RPMI8226 (cell line): ENCODE results near the gene GJD2.

Experiments used
- DNase-seq: peaks from one replicate; pipeline ENCODE4 v3.0.0-alpha.2; 2015

GJD2 gene

GRCh38 chr15:34754674-34755418 is at the start of gene GJD2:
GJD2 (minus strand) TSS chr15:34754998; CDS start chr15:34754488, 510 bp downstream.
- no peak for DNase-seq

GRCh38 chr15:34804113-34804512 is 49.3 kb upstream of the GJD2 start:
- no peak for DNase-seq

- no peak for DNase-seq
Observed at GRCh38 chr15:34802803-34803750, 48.3 kb upstream of the GJD2 start.

GRCh38 chr15:34802371-34802770 is 47.6 kb upstream of the GJD2 start:
- DNase-seq: no peak

GRCh38 chr15:34799149-34800101 is 44.6 kb upstream of the GJD2 start:
- no peak for DNase-seq

GRCh38 chr15:34796847-34797435 is 42.1 kb upstream of the GJD2 start:
- DNase-seq: no peak

- DNase-seq: no peak
Observed at GRCh38 chr15:34795267-34796081, 40.7 kb upstream of the GJD2 start, which contains the start of gene ACTC1. ACTC1 (minus strand) TSS chr15:34795549; CDS start chr15:34794808, 741 bp downstream.

GRCh38 chr15:34794590-34795206 is 39.9 kb upstream of the GJD2 start:
- no peak for DNase-seq

GRCh38 chr15:34793901-34794300 is 39.1 kb upstream of the GJD2 start:
- no peak for DNase-seq

- no peak for DNase-seq
Observed at GRCh38 chr15:34793071-34793470, 38.3 kb upstream of the GJD2 start.

- DNase-seq: no peak
Observed at GRCh38 chr15:34791701-34792100, 36.9 kb upstream of the GJD2 start.

GRCh38 chr15:34790121-34790520 is 35.3 kb upstream of the GJD2 start:
- DNase-seq: no peak

- no peak for DNase-seq
Observed at GRCh38 chr15:34789326-34789725, 34.5 kb upstream of the GJD2 start.

GRCh38 chr15:34786206-34786605 is 31.4 kb upstream of the GJD2 start:
- no peak for DNase-seq

GRCh38 chr15:34783991-34784390 is 29.2 kb upstream of the GJD2 start:
- DNase-seq: no peak

- no peak for DNase-seq
Observed at GRCh38 chr15:34783431-34783830, 28.6 kb upstream of the GJD2 start.

GRCh38 chr15:34782901-34783300 is 28.1 kb upstream of the GJD2 start:
- DNase-seq: no peak

- DNase-seq: no peak
Observed at GRCh38 chr15:34780725-34781124, 25.9 kb upstream of the GJD2 start.

GRCh38 chr15:34776606-34777105 is 21.9 kb upstream of the GJD2 start:
- no peak for DNase-seq

GRCh38 chr15:34773917-34774316 is 19.1 kb upstream of the GJD2 start:
- DNase-seq: no peak

- no peak for DNase-seq
Observed at GRCh38 chr15:34773013-34773412, 18.2 kb upstream of the GJD2 start.
